CD4-positive, CD25-positive, alpha-beta regulatory T cell (primary cell): ENCODE measurements around the gene IGSF6. TPM values are rescaled to one million over a fixed set of nuclear protein-coding genes. Genes with fewer than 3 reads are reported as not detected.

ENCODE experiments used
- ATAC-seq, 2 donors: fragments of 150-1000 bp; cut with Tn5 transposase; one replicate each; pipeline ENCODE4 v1.10.0; 2021; ENCODE audit warnings: low read depth in 2 of 2, moderate number of reproducible peaks in 2 of 2, moderate library complexity in 1 of 2
- DNase-seq, 3 donors: peaks; one replicate each; pipeline versions ENCODE4 v3.0.0 to v3.0.0-alpha.2; 2012 to 2022; ENCODE audit warnings: mixed read lengths in 1 of 3
- H3K27ac ChIP-seq: one replicate; pipeline ENCODE4 v1.7.0; 2013; ENCODE audit warnings: mild to moderate bottlenecking, low read length; ENCODE audit not compliant: insufficient read depth, poor library complexity, severe bottlenecking
- H3K27me3 ChIP-seq: one replicate; pipeline ENCODE4 v1.7.0; 2013; ENCODE audit warnings: low read length; ENCODE audit not compliant: control insufficient read depth, insufficient read depth
- H3K36me3 ChIP-seq: one replicate; pipeline ENCODE4 v1.7.0; 2013; ENCODE audit warnings: mild to moderate bottlenecking, low read length, moderate library complexity; ENCODE audit not compliant: control insufficient read depth, insufficient read depth
- H3K4me1 ChIP-seq: 2 replicates; pipeline ENCODE4 v1.7.0; 2013; ENCODE audit warnings: mild to moderate bottlenecking, low read length; ENCODE audit not compliant: insufficient read depth, control insufficient read depth, poor library complexity, severe bottlenecking
- H3K4me3 ChIP-seq: one replicate; pipeline ENCODE4 v1.7.0; 2013; ENCODE audit warnings: low read depth, mild to moderate bottlenecking, low read length, moderate library complexity
- H3K9me3 ChIP-seq, 2 experiments: 1 replicate in 1 of 2; 2 replicates in 1 of 2; pipeline ENCODE4 v1.7.0; 2013; ENCODE audit warnings: low read length in 2 of 2, mild to moderate bottlenecking in 1 of 2, moderate library complexity in 1 of 2; ENCODE audit not compliant: control insufficient read depth in 2 of 2
- H3K27ac Mint-ChIP-seq, 3 donors: one replicate each; pipeline ENCODE4 v1.8.0; 2020 to 2022; ENCODE audit warnings: mild to moderate bottlenecking in 3 of 3, mixed read lengths in 3 of 3, moderate library complexity in 2 of 3
- H3K27me3 Mint-ChIP-seq: one replicate; pipeline ENCODE4 v1.8.0; 2022; ENCODE audit warnings: mild to moderate bottlenecking, mixed read lengths
- H3K36me3 Mint-ChIP-seq: one replicate; pipeline ENCODE4 v1.8.0; 2020; ENCODE audit warnings: mixed read lengths
- H3K4me1 Mint-ChIP-seq, 4 donors: one replicate each; pipeline ENCODE4 v1.8.0; 2020 to 2022; ENCODE audit warnings: mixed read lengths in 4 of 4, mild to moderate bottlenecking in 1 of 4
- H3K4me3 Mint-ChIP-seq, 4 donors: one replicate each; pipeline ENCODE4 v1.8.0; 2020 to 2022; ENCODE audit warnings: mild to moderate bottlenecking in 4 of 4, mixed read lengths in 4 of 4, moderate library complexity in 3 of 4
- H3K9me3 Mint-ChIP-seq, 7 donors: one replicate each; pipeline ENCODE4 v1.8.0; 2020 to 2022; ENCODE audit warnings: mixed read lengths in 7 of 7, mild to moderate bottlenecking in 3 of 7, moderate library complexity in 2 of 7
- polyA plus RNA-seq, 4 donors: library from polyadenylated mRNA; unstranded; fragments of 300-500 nt; fragmentation: Illumina TruSeq; gene quantifications; one replicate each; pipeline ENCODE4 v1.2.3, GENCODE V29; 2021
- total RNA-seq: library from RNA; stranded (reverse); gene quantifications from one replicate; pipeline ENCODE4 v1.2.3, GENCODE V29; 2022

Gene IGSF6
- total and polyA plus RNA-seq, 5 donors from 2014 or later: 0.13 to 1.1 (median 0.20) TPM

- Histone ChIP-seq H3K27ac (peak overlapping the region; percentile 88), H3K4me3 (peak overlapping the region; percentile 71), H3K4me1 (peaks cover 44% of the 10 kb centered on the region), H3K9me3 (no peaks in the 10 kb centered on the region), H3K36me3 (no peaks in the 10 kb centered on the region), H3K27me3 (no peaks in the 10 kb centered on the region)
- H3K4me1 Mint-ChIP-seq: peaks cover 28 to 55% (median 42%) of the 10 kb centered on the region in 4 donors
- DNase-seq: no peak
- H3K36me3 Mint-ChIP-seq: no peaks in the 10 kb centered on the region
- H3K27me3 Mint-ChIP-seq: no peaks in the 10 kb centered on the region
- peak overlapping the region; percentile 88 to 99 (median 94) for H3K4me3 Mint-ChIP-seq
- peak overlapping the region; percentile 95 to 97 (median 96) for H3K27ac Mint-ChIP-seq
- no peaks in the 10 kb centered on the region for H3K9me3 Mint-ChIP-seq
- ATAC-seq: no peak
These were observed 54.2 kb downstream of the IGSF6 start for GRCh38 chr16:21598206-21598605.

- Histone ChIP-seq H3K27me3 (no peaks in the 10 kb centered on the region), H3K36me3 (no peaks in the 10 kb centered on the region), H3K9me3 (no peaks in the 10 kb centered on the region), H3K4me1 (peaks cover 44% of the 10 kb centered on the region), H3K27ac (peak overlapping the region; percentile 88), H3K4me3 (peak overlapping the region; percentile 38)
- peak in 2 of 3 donors; percentile 33 to 50 for DNase-seq
- Mint-ChIP-seq H3K27ac (peak overlapping the region; percentile 94 to 96 (median 95)), H3K27me3 (no peaks in the 10 kb centered on the region), H3K4me3 (peak overlapping the region; percentile 88 to 99 (median 94)), H3K36me3 (no peaks in the 10 kb centered on the region), H3K9me3 (no peaks in the 10 kb centered on the region), H3K4me1 (peaks cover 27 to 50% (median 41%) of the 10 kb centered on the region in 4 donors)
- no peak for ATAC-seq
These were observed 54.8 kb downstream of the IGSF6 start for GRCh38 chr16:21597561-21598030.

GRCh38 chr16:21593530-21594289 is 58.7 kb downstream of the IGSF6 start:
- Histone ChIP-seq H3K4me1 (peaks cover 18% of the 10 kb centered on the region), H3K27ac (no peak overlapping the region)

GRCh38 chr16:21592191-21592590 is 60.2 kb downstream of the IGSF6 start:
- H3K9me3 ChIP-seq: no peaks in the 10 kb centered on the region
- H3K27me3 Mint-ChIP-seq: no peaks in the 10 kb centered on the region
- no peaks in the 10 kb centered on the region for H3K9me3 Mint-ChIP-seq
- H3K27ac Mint-ChIP-seq: no peak overlapping the region
- no peaks in the 10 kb centered on the region for H3K27me3 ChIP-seq
- DNase-seq (no peak), ATAC-seq (no peak)
- H3K36me3 Mint-ChIP-seq: no peaks in the 10 kb centered on the region
- no peak overlapping the region for H3K4me3 ChIP-seq
- peaks cover 3% of the 10 kb centered on the region for H3K4me1 ChIP-seq
- no peaks in the 10 kb centered on the region for H3K36me3 ChIP-seq
- H3K27ac ChIP-seq: no peak overlapping the region
- no peak overlapping the region for H3K4me3 Mint-ChIP-seq
- H3K4me1 Mint-ChIP-seq: peaks cover 0 to 7% (median 7%) of the 10 kb centered on the region in 4 donors

More at GRCh38 chr16:21593530-21594289, 58.7 kb downstream of the IGSF6 start:
- Mint-ChIP-seq H3K4me1 (peaks cover 8 to 22% (median 20%) of the 10 kb centered on the region in 4 donors), H3K36me3 (no peaks in the 10 kb centered on the region), H3K27ac (no peak overlapping the region), H3K9me3 (no peaks in the 10 kb centered on the region), H3K4me3 (no peak overlapping the region), H3K27me3 (no peaks in the 10 kb centered on the region)
- H3K9me3 ChIP-seq: no peaks in the 10 kb centered on the region
- ATAC-seq (no peak), DNase-seq (no peak)
- no peaks in the 10 kb centered on the region for H3K36me3 ChIP-seq
- H3K4me3 ChIP-seq: no peak overlapping the region
- no peaks in the 10 kb centered on the region for H3K27me3 ChIP-seq

DNA sequence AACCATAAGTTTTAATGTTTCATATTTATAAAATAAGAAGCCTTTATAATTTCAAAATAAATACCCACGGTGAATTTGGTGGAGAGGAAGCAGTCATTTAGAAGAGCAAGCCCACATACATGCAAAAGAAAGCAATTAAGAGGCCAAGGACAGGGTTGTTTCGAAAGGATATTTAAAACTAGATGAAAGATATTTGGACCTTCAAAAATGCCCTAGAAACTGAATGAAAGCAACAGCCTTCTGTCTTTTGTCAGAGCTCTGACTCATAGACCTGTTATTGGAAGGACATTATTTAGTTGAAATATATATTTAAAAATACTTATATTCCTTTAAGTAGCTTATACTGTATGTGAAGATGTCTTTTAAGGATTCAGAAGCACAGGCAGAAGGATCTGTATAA is 61.6 kb downstream of the IGSF6 start:
- no peaks in the 10 kb centered on the region for H3K27me3 ChIP-seq
- H3K9me3 Mint-ChIP-seq: no peaks in the 10 kb centered on the region
- no peak for ATAC-seq
- no peak overlapping the region for H3K27ac Mint-ChIP-seq
- H3K36me3 Mint-ChIP-seq: no peaks in the 10 kb centered on the region
- no peak overlapping the region for H3K4me3 Mint-ChIP-seq
- no peaks in the 10 kb centered on the region for H3K9me3 ChIP-seq
- H3K4me3 ChIP-seq: no peak overlapping the region
- no peaks in the 10 kb centered on the region for H3K4me1 ChIP-seq
- no peak overlapping the region for H3K27ac ChIP-seq
- DNase-seq: no peak
- no peaks in the 10 kb centered on the region for H3K36me3 ChIP-seq
- no peaks in the 10 kb centered on the region for H3K4me1 Mint-ChIP-seq
- no peaks in the 10 kb centered on the region for H3K27me3 Mint-ChIP-seq

DNA sequence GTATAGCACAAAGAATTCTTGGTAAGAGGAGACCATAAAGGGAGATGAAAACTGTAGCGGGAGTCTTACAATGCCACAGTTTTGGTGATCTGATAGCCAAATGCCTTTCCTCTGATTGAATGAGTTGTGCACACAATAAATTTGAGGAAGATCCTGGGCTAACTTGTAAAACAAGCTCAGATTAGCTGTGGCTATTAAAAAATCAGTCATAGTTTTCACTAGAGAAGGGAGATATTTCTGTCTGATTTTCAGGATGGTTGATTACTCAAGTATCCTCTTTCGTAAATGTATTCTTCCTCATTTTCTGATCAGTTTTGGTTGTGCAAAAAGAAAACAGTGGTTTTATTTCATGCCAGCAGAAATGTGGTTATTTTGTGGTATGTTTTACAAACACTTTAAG is 62.1 kb downstream of the IGSF6 start:
- H3K36me3 Mint-ChIP-seq: no peaks in the 10 kb centered on the region
- Histone ChIP-seq H3K36me3 (no peaks in the 10 kb centered on the region), H3K27ac (no peak overlapping the region), H3K4me1 (no peaks in the 10 kb centered on the region), H3K9me3 (no peaks in the 10 kb centered on the region), H3K27me3 (no peaks in the 10 kb centered on the region), H3K4me3 (no peak overlapping the region)
- no peaks in the 10 kb centered on the region for H3K27me3 Mint-ChIP-seq
- no peak overlapping the region for H3K27ac Mint-ChIP-seq
- DNase-seq: no peak
- H3K4me3 Mint-ChIP-seq: no peak overlapping the region
- no peaks in the 10 kb centered on the region for H3K9me3 Mint-ChIP-seq
- H3K4me1 Mint-ChIP-seq: no peaks in the 10 kb centered on the region
- ATAC-seq: no peak

GRCh38 chr16:21589551-21589950 is 62.9 kb downstream of the IGSF6 start:
- no peak overlapping the region for H3K4me3 Mint-ChIP-seq
- no peaks in the 10 kb centered on the region for H3K9me3 Mint-ChIP-seq
- ATAC-seq (no peak), DNase-seq (no peak)
- H3K9me3 ChIP-seq: no peaks in the 10 kb centered on the region
- no peaks in the 10 kb centered on the region for H3K4me1 Mint-ChIP-seq
- H3K27ac ChIP-seq: no peak overlapping the region
- no peaks in the 10 kb centered on the region for H3K36me3 ChIP-seq
- no peaks in the 10 kb centered on the region for H3K27me3 Mint-ChIP-seq
- H3K4me1 ChIP-seq: no peaks in the 10 kb centered on the region
- H3K27me3 ChIP-seq: no peaks in the 10 kb centered on the region
- no peak overlapping the region for H3K27ac Mint-ChIP-seq
- H3K36me3 Mint-ChIP-seq: no peaks in the 10 kb centered on the region
- H3K4me3 ChIP-seq: no peak overlapping the region
